SK-N-SH treated with all-trans-retinoic acid at 6 μM for 48 hours (cell line): ENCODE measurements around the gene RPS6KA2.

Source experiments
- ATAC-seq: fragments of 200-7000 bp; cut with Tn5 transposase; 3 replicates; pipeline ENCODE4 v1.9.1; 2020; ENCODE audit warnings: mild to moderate bottlenecking, moderate library complexity
- ARNTL ChIP-seq: fragments of 450-650 bp; formaldehyde crosslinking; IDR thresholded peaks from 2 replicates; pipeline ENCODE4 v1.5.0; 2020; ENCODE audit warnings: low read depth, mild to moderate bottlenecking, moderate library complexity, borderline replicate concordance
- BACH2 ChIP-seq: fragments of 250-450 bp; sonication (Bioruptor Pico); IDR thresholded peaks from 2 replicates; pipeline ENCODE4 v1.9.0; 2021; ENCODE audit warnings: mild to moderate bottlenecking, borderline replicate concordance
- CSDC2 ChIP-seq: fragments of 250-450 bp; sonication (Bioruptor Pico); IDR thresholded peaks from 2 replicates; pipeline ENCODE4 v1.5.0; 2020; ENCODE audit warnings: mild to moderate bottlenecking, moderate library complexity
- CSRNP3 ChIP-seq: fragments of 250-450 bp; sonication (Bioruptor Pico); IDR thresholded peaks from 2 replicates; pipeline ENCODE4 v1.5.1; 2021; ENCODE audit warnings: mild to moderate bottlenecking, moderate library complexity
- ESRRG ChIP-seq: fragments of 250-450 bp; sonication (Bioruptor Pico); IDR thresholded peaks from 2 replicates; pipeline ENCODE4 v1.6.1; 2021; ENCODE audit warnings: mild to moderate bottlenecking
- GLIS3 ChIP-seq: fragments of 250-450 bp; sonication (Bioruptor Pico); IDR thresholded peaks from 2 replicates; pipeline ENCODE4 v1.5.0; 2020; ENCODE audit warnings: mild to moderate bottlenecking, moderate library complexity
- ISL1 ChIP-seq: fragments of 250-450 bp; sonication (Bioruptor Pico); IDR thresholded peaks from 2 replicates; pipeline ENCODE4 v2.1.2; 2022; ENCODE audit warnings: mild to moderate bottlenecking, moderate library complexity
- OSR1 ChIP-seq: fragments of 250-450 bp; sonication (Bioruptor Pico); IDR thresholded peaks from 2 replicates; pipeline ENCODE4 v1.8.0; 2022; ENCODE audit warnings: moderate library complexity, mild to moderate bottlenecking, inconsistent platforms
- PATZ1 ChIP-seq: fragments of 250-450 bp; sonication (Bioruptor Pico); IDR thresholded peaks from 2 replicates; pipeline ENCODE4 v1.8.0; 2020; ENCODE audit warnings: mild to moderate bottlenecking, moderate library complexity, borderline replicate concordance
- POU6F1 ChIP-seq: fragments of 250-450 bp; sonication (Bioruptor Pico); IDR thresholded peaks from 2 replicates; pipeline ENCODE4 v1.8.0; 2021; ENCODE audit warnings: low read depth, mild to moderate bottlenecking, moderate library complexity, borderline replicate concordance
- PPARA ChIP-seq: fragments of 250-450 bp; sonication (Bioruptor Pico); IDR thresholded peaks from 2 replicates; pipeline ENCODE4 v1.5.0; 2020; ENCODE audit warnings: mild to moderate bottlenecking, borderline replicate concordance
- SNAI2 ChIP-seq: fragments of 250-450 bp; sonication (Bioruptor Pico); IDR thresholded peaks from 2 replicates; pipeline ENCODE4 v1.5.0; 2020; ENCODE audit warnings: mild to moderate bottlenecking, moderate library complexity
- TCF4 ChIP-seq: fragments of 250-450 bp; sonication (Bioruptor Pico); IDR thresholded peaks from 2 replicates; pipeline ENCODE4 v1.8.0; 2021; ENCODE audit warnings: mild to moderate bottlenecking, moderate library complexity, borderline replicate concordance
- TOX ChIP-seq: fragments of 250-450 bp; sonication (Bioruptor Pico); IDR thresholded peaks from 2 replicates; pipeline ENCODE4 v1.8.0; 2021; ENCODE audit warnings: mild to moderate bottlenecking, moderate library complexity, borderline replicate concordance
- ZC3H10 ChIP-seq: fragments of 250-450 bp; sonication (Bioruptor Pico); IDR thresholded peaks from 2 replicates; pipeline ENCODE4 v1.5.1; 2021; ENCODE audit warnings: mild to moderate bottlenecking, moderate library complexity
- ZFP3 ChIP-seq: fragments of 250-450 bp; sonication (Bioruptor Pico); IDR thresholded peaks from 2 replicates; pipeline ENCODE4 v1.5.0; 2020; ENCODE audit warnings: mild to moderate bottlenecking, moderate library complexity
- ZFP30 ChIP-seq: fragments of 450-650 bp; formaldehyde crosslinking; IDR thresholded peaks from 2 replicates; pipeline ENCODE4 v1.5.0; 2022; ENCODE audit warnings: mild to moderate bottlenecking, moderate library complexity
- ZNF565 ChIP-seq: fragments of 450-650 bp; formaldehyde crosslinking; conservative IDR thresholded peaks from 2 replicates; pipeline ENCODE4 v1.5.0; 2020; ENCODE audit warnings: low read depth, mild to moderate bottlenecking, moderate library complexity
- ZNF70 ChIP-seq: fragments of 450-650 bp; formaldehyde crosslinking; IDR thresholded peaks from 2 replicates; pipeline ENCODE4 v1.5.0; 2020; ENCODE audit warnings: mild to moderate bottlenecking, moderate library complexity
- ZNF8 ChIP-seq: fragments of 450-650 bp; formaldehyde crosslinking; IDR thresholded peaks from 2 replicates; pipeline ENCODE4 v1.5.0; 2020; ENCODE audit warnings: mild to moderate bottlenecking, moderate library complexity
- TF ChIP-seq, protein P1 (sequence below): fragments of 250-450 bp; sonication (Bioruptor Pico); IDR thresholded peaks from 2 replicates; pipeline ENCODE4 v1.5.0; 2020; ENCODE audit warnings: mild to moderate bottlenecking, moderate library complexity
- TF ChIP-seq, protein P2 (sequence below): fragments of 250-450 bp; sonication (Bioruptor Pico); IDR thresholded peaks from 2 replicates; pipeline ENCODE4 v1.5.1; 2020; ENCODE audit warnings: low read depth, mild to moderate bottlenecking, moderate library complexity

The RPS6KA2 gene

GRCh38 chr6:166545156-166546034 is 81.7 kb downstream of the RPS6KA2 start:
- ATAC-seq: no peak
- TF ChIP-seq CSRNP3 (CRISPR knock-in tag) (no peak), ISL1 (no peak), ZNF565 (CRISPR knock-in tag) (no peak), ZFP30 (CRISPR knock-in tag) (no peak), TCF4 (CRISPR knock-in tag) (no peak), ZNF8 (CRISPR knock-in tag) (no peak), SNAI2 (CRISPR knock-in tag) (no peak), ESRRG (no peak)
- TF ChIP-seq, protein P1, sequence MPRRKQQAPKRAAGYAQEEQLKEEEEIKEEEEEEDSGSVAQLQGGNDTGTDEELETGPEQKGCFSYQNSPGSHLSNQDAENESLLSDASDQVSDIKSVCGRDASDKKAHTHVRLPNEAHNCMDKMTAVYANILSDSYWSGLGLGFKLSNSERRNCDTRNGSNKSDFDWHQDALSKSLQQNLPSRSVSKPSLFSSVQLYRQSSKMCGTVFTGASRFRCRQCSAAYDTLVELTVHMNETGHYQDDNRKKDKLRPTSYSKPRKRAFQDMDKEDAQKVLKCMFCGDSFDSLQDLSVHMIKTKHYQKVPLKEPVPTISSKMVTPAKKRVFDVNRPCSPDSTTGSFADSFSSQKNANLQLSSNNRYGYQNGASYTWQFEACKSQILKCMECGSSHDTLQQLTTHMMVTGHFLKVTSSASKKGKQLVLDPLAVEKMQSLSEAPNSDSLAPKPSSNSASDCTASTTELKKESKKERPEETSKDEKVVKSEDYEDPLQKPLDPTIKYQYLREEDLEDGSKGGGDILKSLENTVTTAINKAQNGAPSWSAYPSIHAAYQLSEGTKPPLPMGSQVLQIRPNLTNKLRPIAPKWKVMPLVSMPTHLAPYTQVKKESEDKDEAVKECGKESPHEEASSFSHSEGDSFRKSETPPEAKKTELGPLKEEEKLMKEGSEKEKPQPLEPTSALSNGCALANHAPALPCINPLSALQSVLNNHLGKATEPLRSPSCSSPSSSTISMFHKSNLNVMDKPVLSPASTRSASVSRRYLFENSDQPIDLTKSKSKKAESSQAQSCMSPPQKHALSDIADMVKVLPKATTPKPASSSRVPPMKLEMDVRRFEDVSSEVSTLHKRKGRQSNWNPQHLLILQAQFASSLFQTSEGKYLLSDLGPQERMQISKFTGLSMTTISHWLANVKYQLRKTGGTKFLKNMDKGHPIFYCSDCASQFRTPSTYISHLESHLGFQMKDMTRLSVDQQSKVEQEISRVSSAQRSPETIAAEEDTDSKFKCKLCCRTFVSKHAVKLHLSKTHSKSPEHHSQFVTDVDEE (CRISPR knock-in tag): no peak
- TF ChIP-seq, protein P2, sequence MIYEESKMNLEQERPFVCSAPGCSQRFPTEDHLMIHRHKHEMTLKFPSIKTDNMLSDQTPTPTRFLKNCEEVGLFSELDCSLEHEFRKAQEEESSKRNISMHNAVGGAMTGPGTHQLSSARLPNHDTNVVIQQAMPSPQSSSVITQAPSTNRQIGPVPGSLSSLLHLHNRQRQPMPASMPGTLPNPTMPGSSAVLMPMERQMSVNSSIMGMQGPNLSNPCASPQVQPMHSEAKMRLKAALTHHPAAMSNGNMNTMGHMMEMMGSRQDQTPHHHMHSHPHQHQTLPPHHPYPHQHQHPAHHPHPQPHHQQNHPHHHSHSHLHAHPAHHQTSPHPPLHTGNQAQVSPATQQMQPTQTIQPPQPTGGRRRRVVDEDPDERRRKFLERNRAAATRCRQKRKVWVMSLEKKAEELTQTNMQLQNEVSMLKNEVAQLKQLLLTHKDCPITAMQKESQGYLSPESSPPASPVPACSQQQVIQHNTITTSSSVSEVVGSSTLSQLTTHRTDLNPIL (CRISPR knock-in tag): no peak

DNA sequence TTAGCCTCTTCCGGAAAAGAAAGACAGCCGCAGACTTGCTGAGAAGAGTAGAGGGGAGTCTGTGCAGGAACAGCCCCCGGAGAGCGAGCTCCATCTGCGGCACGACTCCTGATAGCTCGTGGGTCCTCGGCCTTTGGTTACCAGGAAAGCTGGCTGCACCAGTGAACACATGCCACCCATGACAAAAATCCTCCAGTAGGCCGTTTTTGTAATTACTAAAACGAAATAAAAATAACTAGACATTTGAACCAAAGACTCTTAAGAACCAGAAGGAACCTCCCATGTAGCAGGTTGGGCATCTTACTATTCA is 82.8 kb downstream of the RPS6KA2 start:
- TF ChIP-seq, protein P2 (CRISPR knock-in tag): no peak
- TF ChIP-seq TCF4 (CRISPR knock-in tag): no peak
- no peak for TF ChIP-seq TOX (CRISPR knock-in tag)
- no peak for TF ChIP-seq CSDC2 (CRISPR knock-in tag)
- TF ChIP-seq ZFP3 (CRISPR knock-in tag): no peak
- no peak for TF ChIP-seq ZFP30 (CRISPR knock-in tag)
- TF ChIP-seq ZNF8 (CRISPR knock-in tag): no peak
- no peak for TF ChIP-seq POU6F1
- TF ChIP-seq BACH2 (CRISPR knock-in tag): no peak
- ATAC-seq: no peak

DNA sequence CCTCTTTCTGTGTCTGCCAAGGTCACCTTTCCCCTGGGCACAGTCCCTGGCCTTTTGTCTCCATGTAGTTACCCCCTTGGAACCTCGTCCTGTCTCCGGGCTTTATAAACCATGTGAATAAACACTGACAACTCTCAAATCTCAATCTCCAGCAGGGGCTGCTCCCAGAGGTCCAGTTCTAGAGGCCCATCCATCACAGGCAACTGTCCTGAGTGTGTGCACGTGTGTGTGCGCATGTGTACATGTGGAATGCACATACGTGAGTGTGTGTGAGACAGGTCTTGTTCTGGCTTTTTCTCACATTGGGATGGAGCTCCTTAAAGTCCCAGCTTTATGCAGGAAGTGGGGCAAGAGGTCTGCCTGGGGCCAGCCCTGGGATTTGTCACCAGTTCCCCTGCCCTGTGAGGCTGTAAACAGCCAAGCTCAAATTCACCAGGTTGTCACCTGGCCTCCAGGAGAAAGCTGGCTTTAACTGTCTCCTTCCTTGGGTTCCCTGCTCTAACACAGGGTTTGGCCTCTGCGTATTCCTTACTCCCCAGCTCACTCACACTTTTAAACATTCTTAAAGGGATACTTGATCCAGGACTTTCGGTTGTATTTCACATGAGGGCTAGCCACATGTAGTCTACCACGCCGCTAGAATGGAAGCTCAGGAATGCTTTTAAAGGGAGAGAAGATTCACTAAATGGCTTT is 83.3 kb downstream of the RPS6KA2 start:
- no peak for ATAC-seq
- TF ChIP-seq PATZ1 (CRISPR knock-in tag) (no peak), ZNF565 (CRISPR knock-in tag) (no peak), CSRNP3 (CRISPR knock-in tag) (no peak), TCF4 (CRISPR knock-in tag) (no peak), ZFP3 (CRISPR knock-in tag) (no peak), ZC3H10 (CRISPR knock-in tag) (no peak), PPARA (CRISPR knock-in tag) (no peak), BACH2 (CRISPR knock-in tag) (no peak), ZNF8 (CRISPR knock-in tag) (no peak), ZNF70 (no peak), GLIS3 (CRISPR knock-in tag) (no peak), CSDC2 (CRISPR knock-in tag) (no peak), ARNTL (CRISPR knock-in tag) (no peak), OSR1 (CRISPR knock-in tag) (no peak)
- TF ChIP-seq, protein P2 (CRISPR knock-in tag): no peak
